ENCODE results near the gene RBM18. TPM values are rescaled to one million over a fixed set of nuclear protein-coding genes. Genes with fewer than 3 reads are reported as not detected.

RBM18 gene
- polyA plus RNA-seq, 1 donor from 2014 or later: 48.8 TPM

Other genes with a start within 250 kb of the RBM18 start
- gene TTLL11, start 171.5 kb downstream of the RBM18 start, polyA plus RNA-seq: 8.0 and 8.4 TPM in 2 replicates
- 65.0 and 73.1 TPM in 2 replicates for gene NDUFA8, start 105.1 kb downstream of the RBM18 start, polyA plus RNA-seq
- gene MORN5, start 104.9 kb downstream of the RBM18 start, polyA plus RNA-seq: 1.1 TPM in 1 of 2 replicates, not detected in the other
- gene LHX6, start 35.9 kb downstream of the RBM18 start, polyA plus RNA-seq: 0.14 and 0.26 TPM in 2 replicates
- 40.7 and 46.9 TPM in 2 replicates for gene MRRF, start within 50 bp of the RBM18 start, polyA plus RNA-seq
- gene PTGS1, start 106.2 kb upstream of the RBM18 start, polyA plus RNA-seq: 0.17 TPM in 1 of 2 replicates, not detected in the other
- not detected in 2 replicates for gene OR1J1, start 213.1 kb upstream of the RBM18 start, polyA plus RNA-seq
- not detected in 2 replicates for gene OR1J2, start 246.0 kb upstream of the RBM18 start, polyA plus RNA-seq